Activated effector memory CD4-positive, alpha-beta T cell treated with anti-CD3 and anti-CD28 coated beads, Interleukin-2, amount 50 U/mL, for 16 hours (primary cell): Measurements from ENCODE around the gene TRIM40.
A peak's percentile ranks its signal among the peaks of the same experiment; 100 is the strongest.

ENCODE experiments used
- DNase-seq: peaks from one replicate; pipeline ENCODE4 v3.0.0-alpha.2; 2020

The TRIM40 gene

DNA sequence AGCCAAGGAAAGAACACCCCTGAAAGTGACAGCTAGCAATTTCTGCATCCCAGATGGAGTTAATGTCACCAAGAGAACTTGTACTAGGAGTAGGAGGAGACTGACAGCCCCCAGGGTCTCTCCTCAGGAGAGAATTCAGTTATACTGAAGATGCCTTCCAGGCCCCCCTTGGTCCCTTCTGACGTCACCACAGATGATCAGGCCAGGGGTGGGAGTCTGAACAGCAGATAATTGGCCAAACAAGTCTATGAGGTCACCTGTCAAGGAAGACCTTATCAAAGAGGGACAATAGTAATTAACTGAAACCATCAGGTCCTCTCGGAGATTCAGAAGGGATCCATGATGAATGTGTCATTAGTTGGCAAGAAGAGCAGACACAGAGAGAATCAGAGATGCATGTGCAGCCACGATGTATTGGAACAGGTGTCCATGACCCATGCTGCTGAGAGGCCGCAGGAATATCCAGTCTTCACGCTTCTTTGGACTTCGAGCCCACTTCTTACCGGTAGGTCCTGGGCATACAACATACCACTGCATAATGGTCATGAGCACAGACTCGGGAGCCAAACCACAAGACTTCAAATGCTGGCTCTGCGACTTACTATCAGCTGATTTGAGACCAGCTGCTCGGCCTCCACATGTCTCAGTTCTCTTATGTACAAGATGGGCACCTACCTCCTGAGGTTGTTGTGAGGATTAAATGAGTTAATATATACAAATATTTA lies 14.9 kb downstream of the TRIM40 start:
- no peak for DNase-seq

- no peak for DNase-seq
Measured at GRCh38 chr6:30151580-30151979, 15.6 kb downstream of the TRIM40 start.

GRCh38 chr6:30152016-30152673 lies 16.2 kb downstream of the TRIM40 start:
- no peak for DNase-seq

DNA sequence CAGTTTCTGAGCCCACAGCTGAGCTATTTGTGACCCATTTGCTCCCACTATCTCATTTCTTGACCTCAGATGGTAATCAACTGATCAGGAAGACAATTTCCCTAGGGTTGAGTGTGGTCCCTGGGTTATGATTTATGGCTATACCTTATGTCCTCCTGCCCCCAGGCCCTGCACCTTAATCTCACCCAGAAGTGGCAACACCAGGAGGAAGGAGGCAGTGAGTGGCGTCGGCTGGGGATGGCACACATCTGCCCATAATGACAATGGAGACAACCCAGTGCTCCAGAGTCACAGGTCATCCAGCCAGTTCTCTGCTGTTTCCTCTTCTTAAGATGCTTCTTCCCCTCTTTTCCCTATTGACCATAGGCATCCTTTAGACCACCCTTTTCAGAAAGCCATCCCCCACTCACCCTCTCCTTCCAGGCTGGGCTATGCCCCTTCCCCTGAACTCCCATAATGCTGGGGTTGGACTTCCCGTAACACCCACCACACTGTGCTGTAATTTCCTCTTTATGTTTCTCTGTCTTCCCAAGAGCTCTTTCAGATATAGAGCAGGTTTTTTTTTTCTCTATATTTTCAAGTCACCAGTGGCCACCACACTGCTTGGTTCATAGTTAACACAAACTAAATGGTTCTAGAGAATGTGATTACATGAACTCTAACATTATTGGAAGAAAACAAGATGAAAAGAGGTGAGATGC lies 17.1 kb downstream of the TRIM40 start:
- no peak for DNase-seq

- DNase-seq = no peak
Measured at GRCh38 chr6:30154061-30154460, 18.1 kb downstream of the TRIM40 start.

DNA sequence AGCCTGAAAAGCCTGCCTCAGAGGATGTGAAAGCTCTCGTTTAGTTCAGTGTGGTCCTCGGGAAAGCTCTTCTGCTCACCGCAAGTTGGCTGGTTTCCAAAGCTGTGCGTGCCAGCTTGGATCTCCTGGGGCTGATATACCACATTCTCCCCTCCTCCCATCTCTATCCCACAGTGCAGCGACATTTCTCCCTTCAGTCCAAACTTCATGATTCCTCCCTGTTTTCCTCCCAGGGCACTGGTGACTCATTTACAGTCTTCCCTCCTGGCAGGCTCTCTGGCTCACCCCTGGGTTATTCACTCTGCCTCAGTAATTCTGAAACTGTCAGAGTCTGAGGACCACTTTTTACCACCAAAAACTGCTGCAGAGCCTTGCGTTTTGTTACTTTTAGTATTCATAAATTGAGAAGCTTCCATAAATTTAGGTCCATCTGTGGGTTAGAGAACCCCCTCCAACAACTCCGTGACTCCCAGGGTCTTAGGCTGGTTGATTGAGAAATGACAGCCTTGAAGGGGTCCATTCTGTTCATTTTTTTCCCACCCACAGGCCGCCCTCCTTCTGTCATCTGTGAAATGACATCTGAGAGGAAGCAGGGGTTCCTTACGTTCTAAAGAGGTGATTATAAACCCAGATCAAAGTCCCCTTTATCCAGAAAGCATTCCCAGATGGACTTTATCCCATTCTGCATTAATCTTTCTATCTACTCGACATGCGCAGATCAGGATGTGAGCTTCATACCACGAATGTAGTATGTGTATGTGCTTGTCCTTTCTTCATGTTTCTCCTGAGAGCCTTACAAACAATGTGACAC lies 19.0 kb downstream of the TRIM40 start:
- DNase-seq = no peak

- DNase-seq = no peak
Measured at GRCh38 chr6:30155520-30156261, 19.8 kb downstream of the TRIM40 start.

- DNase-seq = no peak
Measured at GRCh38 chr6:30156262-30156599, 20.3 kb downstream of the TRIM40 start.

GRCh38 chr6:30156774-30157173 lies 20.8 kb downstream of the TRIM40 start:
- no peak for DNase-seq

DNA sequence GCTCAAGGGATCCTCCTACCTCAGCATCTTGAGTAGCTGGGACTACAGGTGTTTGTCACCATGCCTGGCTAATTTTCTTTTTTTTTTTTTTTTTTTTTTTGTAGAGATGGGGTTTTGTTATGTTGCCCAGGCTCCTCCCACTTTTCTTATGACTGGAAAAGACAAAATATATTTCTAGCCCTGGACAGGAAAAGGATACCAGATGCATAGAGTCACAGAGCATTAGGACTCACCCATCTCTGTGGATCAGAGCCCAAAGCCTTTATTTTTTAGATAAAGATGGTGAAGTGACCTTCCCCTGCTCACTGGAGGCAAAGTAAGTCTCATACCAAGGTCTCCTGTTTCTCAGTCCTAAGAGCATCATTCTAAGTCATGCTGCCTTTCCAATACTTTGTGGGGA lies 21.6 kb downstream of the TRIM40 start:
- DNase-seq = no peak

GRCh38 chr6:30157999-30158398 lies 22.1 kb downstream of the TRIM40 start:
- no peak for DNase-seq

- no peak for DNase-seq
Measured at GRCh38 chr6:30158475-30159040, 22.6 kb downstream of the TRIM40 start.

DNA sequence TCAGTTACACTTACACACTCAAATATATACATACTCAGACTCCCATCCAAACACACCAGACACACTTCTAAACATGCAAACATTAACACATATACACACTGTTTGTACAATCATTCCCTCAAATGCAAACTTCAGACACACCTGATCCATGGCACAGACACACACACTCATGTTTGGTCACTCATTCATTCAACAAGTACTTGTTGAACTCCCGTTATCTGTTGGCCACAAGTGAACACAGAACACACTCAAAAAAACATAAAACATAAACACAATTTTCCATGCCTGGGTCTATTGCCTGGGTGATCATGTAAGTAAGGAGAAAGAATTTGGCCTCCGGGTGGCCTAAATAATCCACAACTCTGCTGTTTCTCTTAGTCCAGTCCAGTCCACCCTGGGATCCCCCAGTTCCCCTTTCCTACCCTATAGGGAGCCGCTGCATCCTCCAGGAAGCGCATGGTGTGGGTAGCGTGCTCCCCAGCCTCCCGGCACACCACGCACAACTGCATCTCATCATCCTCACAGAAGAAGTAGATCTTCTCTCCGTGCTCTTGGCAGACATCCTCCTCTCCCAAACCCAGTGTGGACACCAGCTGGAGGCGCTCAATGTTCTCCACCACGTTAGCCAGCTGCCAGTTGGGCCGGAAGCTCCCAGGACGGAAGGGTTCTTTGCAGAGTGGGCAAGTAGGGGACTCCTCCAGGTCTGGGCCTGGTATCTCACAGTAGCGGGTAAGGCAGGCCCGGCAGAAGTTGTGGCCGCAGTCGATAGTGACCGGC lies 24.3 kb downstream of the TRIM40 start:
- no peak for DNase-seq

DNA sequence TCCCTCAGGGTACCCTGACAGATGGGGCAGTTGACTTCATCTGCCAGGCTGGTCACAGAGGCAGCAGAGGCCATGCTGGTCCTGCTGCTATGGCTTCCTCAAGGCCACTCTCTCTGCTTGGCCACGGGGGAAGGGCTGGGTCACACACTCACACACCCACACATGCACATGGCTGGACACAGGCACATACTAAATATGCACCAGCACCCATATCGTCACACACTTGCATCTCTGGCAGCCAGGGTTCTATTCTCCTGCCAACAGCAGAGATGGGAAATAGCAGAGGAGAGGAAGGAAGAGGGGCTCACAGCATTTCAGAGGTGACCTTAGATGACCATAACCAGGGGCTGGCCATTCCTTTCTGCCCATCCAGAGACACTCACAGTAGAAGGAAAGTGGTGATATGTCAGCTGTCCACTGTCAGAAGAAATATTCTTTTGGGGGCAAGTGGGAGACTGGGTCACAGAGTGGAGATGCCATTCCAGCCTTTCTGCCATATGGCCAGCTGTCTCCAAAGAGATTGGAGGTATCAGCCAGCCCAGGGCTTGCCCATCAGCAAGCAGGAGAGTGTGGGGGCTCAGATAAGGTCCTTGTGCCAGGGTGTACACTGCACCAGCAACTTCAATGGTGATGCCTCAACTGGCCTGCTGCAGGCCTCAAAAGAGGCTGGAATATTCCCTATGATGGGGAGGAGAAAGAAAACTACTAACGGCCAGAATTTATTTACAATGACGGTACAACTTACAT lies 25.0 kb downstream of the TRIM40 start, which contains the start of gene TRIM10:
Gene TRIM10, minus strand, starts transcription at position 427 of the 747 bp plus-strand sequence. Its CDS starts 353 bp downstream, at position 74.
- no peak for DNase-seq

DNA sequence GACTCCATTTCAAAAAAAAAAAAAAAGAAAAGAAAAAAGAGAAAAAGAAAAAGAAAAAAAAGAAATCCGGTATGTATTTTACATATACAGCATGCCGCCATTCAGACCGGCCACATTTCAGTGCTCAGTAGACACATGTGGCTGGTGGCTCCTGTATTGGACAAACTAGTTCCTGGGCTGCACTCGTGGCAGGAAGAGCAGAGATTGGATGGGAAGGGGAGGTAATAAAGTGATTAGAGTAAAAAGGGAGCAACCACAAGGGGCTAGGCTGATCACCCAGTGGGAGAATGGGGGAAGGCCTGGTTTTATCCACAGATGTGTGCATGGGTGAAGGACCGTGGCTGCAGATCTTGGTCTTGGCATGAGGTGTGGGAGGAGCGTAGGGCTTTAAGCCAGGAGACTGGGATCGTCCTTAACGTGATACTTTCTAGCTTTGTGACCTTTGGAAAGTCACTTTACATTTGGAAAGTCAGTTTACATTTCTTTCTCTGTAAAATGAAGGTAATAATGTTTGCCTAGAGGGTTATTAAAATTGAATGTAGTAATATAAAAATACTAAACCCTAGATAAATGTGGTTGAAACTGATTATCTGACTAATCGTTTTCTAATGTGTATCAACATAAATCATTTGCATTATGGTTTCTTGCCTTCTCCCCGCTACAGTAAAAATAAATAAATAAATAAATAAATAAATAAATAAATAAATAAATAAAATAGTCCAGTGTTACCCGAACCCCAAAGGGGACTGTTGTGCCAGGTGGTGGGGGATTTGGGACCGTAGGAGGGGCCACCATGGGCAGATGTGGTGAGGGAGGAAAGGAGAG lies 26.5 kb downstream of the TRIM40 start:
- no peak for DNase-seq

DNA sequence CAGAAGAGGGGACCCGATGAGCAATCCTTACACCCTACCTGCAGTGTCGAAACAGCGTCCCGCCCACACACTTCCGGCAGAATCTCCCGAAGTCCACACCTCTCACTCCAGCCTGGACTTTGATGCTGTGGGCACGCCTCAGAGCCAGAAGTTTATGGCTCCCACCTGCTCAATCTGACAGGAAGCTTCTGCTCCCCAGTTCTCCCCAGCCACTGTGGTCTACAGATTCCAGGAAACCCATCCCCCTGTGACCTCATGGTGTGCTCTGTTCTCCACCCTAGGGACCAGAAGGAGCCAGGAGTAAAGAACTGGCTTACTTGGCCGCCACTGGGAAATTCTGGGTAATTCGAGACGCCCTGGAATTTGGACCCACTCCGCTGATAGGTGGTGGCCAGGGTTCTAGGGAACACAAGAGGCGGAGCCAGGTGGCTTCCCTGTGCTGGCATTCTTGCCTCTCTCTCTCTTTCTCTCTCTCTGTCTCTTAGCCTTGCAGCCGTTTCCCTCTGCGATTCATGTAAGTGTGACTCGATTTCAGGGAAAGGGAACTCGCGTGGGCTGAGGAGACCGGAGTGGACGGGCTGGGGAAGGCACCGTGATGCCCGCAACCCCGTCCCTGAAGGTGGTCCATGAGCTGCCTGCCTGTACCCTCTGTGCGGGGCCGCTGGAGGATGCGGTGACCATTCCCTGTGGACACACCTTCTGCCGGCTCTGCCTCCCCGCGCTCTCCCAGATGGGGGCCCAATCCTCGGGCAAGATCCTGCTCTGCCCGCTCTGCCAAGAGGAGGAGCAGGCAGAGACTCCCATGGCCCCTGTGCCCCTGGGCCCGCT lies 27.4 kb downstream of the TRIM40 start, which contains the start of gene TRIM15:
Gene TRIM15, plus strand, starts transcription at position 457 of the 828 bp plus-strand sequence. Its CDS starts 139 bp downstream, at position 596.
- DNase-seq = peak; percentile 84

- DNase-seq = no peak
Measured at GRCh38 chr6:30163918-30164654, 28.1 kb downstream of the TRIM40 start.

DNA sequence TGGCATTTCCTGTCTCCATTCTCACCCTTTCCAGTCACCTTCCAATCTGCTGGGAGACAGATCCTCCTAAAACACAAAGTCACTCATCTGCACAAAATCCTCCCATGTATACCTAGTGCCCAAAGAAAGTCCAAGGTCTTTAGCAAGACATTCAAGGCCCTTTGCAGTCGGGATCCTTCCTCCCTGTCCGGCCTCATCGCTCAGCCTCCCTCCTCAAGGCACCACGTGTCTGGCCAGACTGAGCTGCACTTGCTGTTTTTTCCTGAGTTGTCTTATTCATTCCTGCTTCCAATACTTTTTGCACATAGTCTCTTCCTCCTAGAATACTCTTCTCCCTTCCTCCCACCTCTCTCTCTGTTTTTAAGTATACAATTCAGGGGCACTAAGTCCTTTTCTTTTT lies 28.8 kb downstream of the TRIM40 start:
- no peak for DNase-seq
